Measurements from ENCODE around the gene FAM120B.
"Not testable (repeated sequence)": the region's sequence is repeated elsewhere in the genome, so short reads cannot be mapped to it uniquely, and the experiment has no call there.

Gene FAM120B

DNA sequence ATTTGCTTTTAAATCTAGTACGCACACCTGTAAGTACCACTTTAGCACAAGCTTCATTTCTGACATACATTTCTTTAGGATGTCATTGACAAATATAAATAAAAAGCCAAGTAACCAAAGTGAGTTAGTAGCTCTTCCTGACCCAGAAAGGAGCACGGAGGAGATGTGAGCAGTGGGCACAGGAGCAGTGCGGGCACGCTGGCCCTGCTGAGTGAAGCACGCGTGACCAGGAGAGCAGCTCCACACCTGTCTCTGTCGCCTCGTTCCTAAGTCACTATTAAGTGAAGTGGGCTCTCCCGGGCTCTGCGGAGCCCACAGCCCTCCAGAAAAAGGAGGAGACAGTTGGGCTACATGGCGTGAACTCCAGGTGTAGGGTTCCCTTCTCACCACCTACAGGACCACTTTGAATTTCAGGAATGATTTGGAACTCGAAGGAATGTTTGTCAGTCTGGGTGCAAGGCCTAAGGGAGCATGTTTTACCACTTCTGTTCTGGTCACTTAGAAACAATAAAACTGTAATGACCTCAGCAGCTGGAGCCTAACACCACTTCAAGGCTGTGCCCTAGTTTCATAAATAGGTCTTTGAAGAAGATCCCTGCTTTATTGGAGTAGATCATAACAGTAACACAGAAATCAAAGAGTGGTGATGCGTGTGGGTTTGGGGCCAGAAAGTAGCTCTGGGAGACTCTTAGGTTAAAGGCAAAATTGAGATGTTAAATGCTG, 95.9 kb downstream of the FAM120B start:
- no peak for DNase-seq
- in situ Hi-C loops (cut with MboI; ENCODE audit: low pct_unique_long_range_greater_than_20kb, low sequenced_read_pairs) = no loop called here

DNA sequence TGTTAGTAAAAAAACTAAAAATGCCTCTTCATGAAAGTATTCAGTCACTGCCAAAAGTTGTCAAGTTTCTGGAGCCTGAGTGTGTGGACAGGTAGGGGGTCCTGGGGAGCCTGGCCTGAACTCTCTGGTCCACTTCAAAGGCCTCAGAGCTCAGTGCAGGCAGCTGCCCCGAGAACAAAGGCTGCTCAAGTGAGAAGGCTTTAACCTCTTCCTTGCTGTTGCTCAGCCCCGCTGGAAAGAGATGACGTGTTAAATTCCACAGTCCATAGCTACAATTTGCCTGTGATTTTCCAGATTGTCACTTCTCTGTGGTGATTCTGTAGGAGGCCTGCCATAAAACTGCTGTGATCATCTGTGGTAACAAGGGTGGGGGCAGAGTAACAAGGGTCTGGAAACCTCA, 96.9 kb downstream of the FAM120B start:
- in situ Hi-C loops (cut with MboI; ENCODE audit: low pct_unique_long_range_greater_than_20kb, low sequenced_read_pairs) = no loop called here
- DNase-seq = no peak

GRCh38 chr6:170404036-170404435, 97.5 kb downstream of the FAM120B start:
- in situ Hi-C loops (cut with MboI; ENCODE audit: low pct_unique_long_range_greater_than_20kb, low sequenced_read_pairs) = no loop called here
- DNase-seq = no peak

- no peak for DNase-seq
- in situ Hi-C loops (cut with MboI; ENCODE audit: low pct_unique_long_range_greater_than_20kb, low sequenced_read_pairs) = no loop called here
These were observed 98.1 kb downstream of the FAM120B start for GRCh38 chr6:170404697-170405096.

DNA sequence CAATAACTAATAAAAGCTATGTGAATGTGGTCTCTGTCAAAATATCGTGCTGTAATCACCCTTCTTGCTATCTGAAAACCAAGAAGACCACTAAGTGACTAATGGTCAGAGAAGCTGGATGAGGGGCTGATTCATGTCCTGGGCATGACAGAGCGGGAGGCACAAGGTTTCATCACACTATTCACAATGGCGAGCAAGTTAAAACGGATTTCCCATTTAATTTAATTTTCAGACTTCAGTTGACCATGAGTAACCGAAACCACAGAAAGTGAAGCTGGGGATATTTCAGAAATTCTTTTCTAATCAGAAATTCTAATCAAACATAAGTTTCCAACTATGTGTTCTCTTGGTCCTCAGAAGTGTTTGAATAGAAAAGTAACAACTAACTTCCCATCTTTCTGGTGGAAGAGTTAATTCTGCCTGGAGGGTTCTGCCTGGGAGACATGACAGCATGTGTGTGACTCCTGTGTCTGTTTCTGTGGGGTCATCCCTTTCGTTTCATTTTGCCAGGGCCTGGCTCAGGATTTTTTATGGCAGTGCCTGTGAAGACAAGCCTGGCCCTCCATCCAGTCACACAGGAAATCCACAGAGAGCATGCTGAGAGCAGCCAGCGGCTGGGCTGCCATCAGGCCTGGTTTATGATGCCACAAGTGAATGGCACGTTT, 98.9 kb downstream of the FAM120B start:
- in situ Hi-C loops (cut with MboI; ENCODE audit: low pct_unique_long_range_greater_than_20kb, low sequenced_read_pairs) = no loop called here

DNA sequence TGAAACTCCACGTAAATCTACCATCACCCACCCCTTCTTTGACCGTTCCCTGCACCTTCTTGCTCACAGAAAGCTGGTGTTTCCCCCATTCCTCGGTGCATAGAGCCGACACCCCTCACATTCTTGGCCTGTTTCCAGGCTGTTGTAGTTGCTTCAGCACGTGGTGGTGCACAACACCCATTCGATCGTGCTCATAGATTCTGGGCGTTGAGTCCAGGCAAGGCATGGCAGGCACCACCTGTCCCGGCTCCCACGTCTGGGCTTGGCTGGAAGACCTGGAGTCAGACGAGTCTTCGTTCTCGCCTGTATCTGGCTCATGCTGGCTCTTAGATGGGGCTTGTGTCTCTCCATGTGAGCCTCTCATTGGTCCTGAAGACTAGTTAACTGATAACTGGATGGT, 100.6 kb downstream of the FAM120B start:
- in situ Hi-C loops (cut with MboI; ENCODE audit: low pct_unique_long_range_greater_than_20kb, low sequenced_read_pairs) = no loop called here
- no peak for DNase-seq

More for the DNA sequence above, 98.9 kb downstream of the FAM120B start:
- DNase-seq = peak; percentile 29

GRCh38 chr6:170407932-170408331, 101.4 kb downstream of the FAM120B start:
- DNase-seq = no peak
- in situ Hi-C loops (cut with MboI; ENCODE audit: low pct_unique_long_range_greater_than_20kb, low sequenced_read_pairs) = no loop called here

- in situ Hi-C loops (cut with MboI; ENCODE audit: low pct_unique_long_range_greater_than_20kb, low sequenced_read_pairs); DNase-seq: not testable (repeated sequence)
These were observed 103.2 kb downstream of the FAM120B start for GRCh38 chr6:170409746-170410145.

DNA sequence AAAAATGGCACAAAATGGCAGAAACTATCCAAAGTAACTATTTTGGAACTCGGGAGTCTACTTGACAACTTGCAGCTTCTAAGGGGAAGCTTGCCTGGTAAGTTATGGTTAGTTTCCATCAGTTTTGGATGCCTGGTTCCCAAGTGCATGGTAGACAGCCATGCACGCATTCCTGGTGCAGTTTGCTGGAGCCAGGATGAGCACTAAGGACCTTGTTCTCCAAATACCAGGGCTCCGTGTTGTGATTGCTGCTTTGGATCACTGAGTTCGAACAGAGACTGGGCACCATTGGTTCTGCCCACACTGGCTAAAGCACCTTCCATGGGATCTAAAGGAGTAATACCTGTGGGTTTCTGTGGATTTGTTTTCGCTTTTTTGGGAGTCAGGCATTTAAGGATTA, 103.7 kb downstream of the FAM120B start:
- in situ Hi-C loops (cut with MboI; ENCODE audit: low pct_unique_long_range_greater_than_20kb, low sequenced_read_pairs) = no loop called here
- no peak for DNase-seq

DNA sequence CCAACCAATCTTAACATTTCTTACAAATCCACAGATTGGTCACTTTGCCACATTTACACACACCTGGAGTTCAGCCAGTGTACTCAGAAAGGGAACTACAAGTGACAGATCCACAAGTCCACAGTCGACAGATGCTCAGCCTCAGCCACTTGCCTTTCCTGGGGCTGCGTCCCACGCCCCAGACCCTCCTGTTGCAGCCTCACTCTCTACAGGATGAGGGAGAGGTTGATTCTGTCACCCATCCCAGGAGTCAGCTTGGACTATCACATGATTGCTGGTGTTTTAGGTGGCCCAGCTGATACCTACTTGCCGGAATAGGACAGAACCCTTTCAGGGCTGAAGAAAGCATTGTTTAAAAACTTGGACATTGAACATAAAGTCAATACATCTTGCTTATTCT, 108.8 kb downstream of the FAM120B start:
- in situ Hi-C loops (cut with MboI; ENCODE audit: low pct_unique_long_range_greater_than_20kb, low sequenced_read_pairs) = no loop called here
- no peak for DNase-seq

GRCh38 chr6:170416303-170416702, 109.7 kb downstream of the FAM120B start:
- no peak for DNase-seq
- in situ Hi-C loops (cut with MboI; ENCODE audit: low pct_unique_long_range_greater_than_20kb, low sequenced_read_pairs) = no loop called here

GRCh38 chr6:170416959-170417606, 110.5 kb downstream of the FAM120B start:
- no peak for DNase-seq
- in situ Hi-C loops (cut with MboI; ENCODE audit: low pct_unique_long_range_greater_than_20kb, low sequenced_read_pairs) = no loop called here

- no peak for DNase-seq
- in situ Hi-C loops (cut with MboI; ENCODE audit: low pct_unique_long_range_greater_than_20kb, low sequenced_read_pairs) = no loop called here
These were observed 111.3 kb downstream of the FAM120B start for GRCh38 chr6:170417881-170418280.

- in situ Hi-C loops (cut with MboI; ENCODE audit: low pct_unique_long_range_greater_than_20kb, low sequenced_read_pairs) = no loop called here
- DNase-seq = no peak
These were observed 113.7 kb downstream of the FAM120B start for GRCh38 chr6:170420283-170420682.

DNA sequence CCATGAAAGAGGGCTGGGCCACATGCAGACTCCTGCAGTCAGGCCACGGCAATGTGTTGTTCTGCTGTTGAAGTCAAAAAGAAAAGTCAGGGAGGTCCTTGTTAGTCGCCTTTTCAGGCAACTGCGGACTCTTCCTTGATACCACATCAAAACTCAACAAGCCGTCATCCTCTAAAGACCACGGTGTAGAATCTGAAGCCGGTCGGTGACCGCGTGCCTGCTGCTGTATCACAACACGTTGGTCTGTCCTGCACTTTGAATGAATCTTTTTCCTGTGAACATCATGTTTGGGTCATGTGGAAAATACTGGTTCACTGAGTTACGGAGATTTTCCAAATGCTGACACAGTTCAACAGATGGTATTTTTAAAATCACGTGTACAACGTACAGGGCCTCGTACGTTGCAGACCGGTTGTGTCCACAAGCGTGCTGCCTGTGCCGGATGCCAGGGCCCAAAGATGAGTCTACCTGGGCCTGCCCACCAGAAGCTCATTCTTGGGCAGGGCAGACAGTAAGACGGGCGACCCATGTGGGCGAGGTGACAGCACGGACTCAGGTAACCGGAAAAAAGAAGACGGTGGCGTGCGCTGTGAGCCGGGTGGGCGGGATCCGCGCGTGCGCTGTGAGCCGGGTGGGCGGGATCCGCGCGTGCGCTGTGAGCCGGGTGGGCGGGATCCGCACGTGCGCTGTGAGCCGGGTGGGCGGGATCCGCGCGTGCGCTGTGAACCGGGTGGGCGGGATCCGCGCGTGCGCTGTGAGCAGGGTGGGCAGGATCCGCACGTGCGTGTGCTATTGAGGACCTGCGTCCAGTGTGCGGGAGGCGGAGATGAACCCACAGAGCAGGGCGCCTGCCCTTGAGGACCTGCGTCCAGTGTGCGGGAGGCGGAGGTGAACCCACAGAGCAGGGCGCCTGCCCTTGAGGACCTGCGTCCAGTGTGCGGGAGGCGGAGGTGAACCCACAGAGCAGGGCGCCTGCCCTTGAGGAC, 114.5 kb downstream of the FAM120B start:
- DNase-seq = no peak
- in situ Hi-C loops (cut with MboI; ENCODE audit: low pct_unique_long_range_greater_than_20kb, low sequenced_read_pairs) = no loop called here

GRCh38 chr6:170421921-170422320, 115.4 kb downstream of the FAM120B start:
- in situ Hi-C loops (cut with MboI; ENCODE audit: low pct_unique_long_range_greater_than_20kb, low sequenced_read_pairs) = no loop called here

GRCh38 chr6:170423030-170423429, 116.5 kb downstream of the FAM120B start:
- no peak for DNase-seq
- in situ Hi-C loops (cut with MboI; ENCODE audit: low pct_unique_long_range_greater_than_20kb, low sequenced_read_pairs) = no loop called here

More at GRCh38 chr6:170421921-170422320, 115.4 kb downstream of the FAM120B start:
- DNase-seq = no peak

DNA sequence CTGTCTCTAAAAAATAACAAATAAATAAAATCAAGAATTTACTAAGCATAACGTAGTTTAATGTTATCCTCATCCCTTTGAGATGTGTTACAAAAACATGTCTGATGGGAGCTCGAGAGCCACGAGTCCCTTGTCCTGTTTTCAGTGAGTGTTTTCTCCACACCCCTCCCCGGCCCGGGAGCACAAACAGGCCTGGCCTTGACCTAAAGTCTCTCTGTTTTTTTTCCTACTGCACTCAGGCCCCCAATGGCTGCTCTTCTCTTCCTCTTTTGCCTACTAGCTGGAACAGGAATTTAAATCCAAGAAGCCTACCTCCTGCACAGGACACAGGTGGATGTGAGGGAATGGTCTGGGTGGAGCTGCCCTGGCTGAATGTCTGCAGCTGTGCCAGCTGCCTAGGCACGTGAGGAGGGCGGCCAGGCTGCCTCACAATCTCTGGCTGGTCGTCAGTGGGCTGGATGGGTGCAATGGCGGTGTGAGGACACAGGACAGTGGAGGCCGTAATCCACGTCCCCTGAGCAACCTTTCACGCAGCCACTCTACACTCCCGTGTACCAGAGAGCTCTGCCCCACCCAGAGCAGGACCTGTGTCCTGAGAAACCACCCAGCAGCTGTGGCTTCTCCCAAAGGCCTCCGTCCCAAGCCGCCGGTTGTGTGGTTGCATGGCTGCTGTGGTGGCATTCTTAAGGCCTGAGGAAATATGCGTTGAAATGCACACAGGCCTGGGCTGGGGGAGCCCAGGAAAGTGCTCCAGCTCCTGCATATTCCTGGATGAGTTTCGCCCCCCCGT, 117.5 kb downstream of the FAM120B start:
- DNase-seq = no peak
- in situ Hi-C loops (cut with MboI; ENCODE audit: low pct_unique_long_range_greater_than_20kb, low sequenced_read_pairs) = no loop called here
